Choroid plexus epithelial cell (primary cell): ENCODE data around the gene NDRG2.
A peak's percentile ranks its signal among the peaks of the same experiment; 100 is the strongest.

Experiments used
- DNase-seq: peaks from one replicate; pipeline ENCODE4 v3.0.0-alpha.2; 2010; ENCODE audit warnings: low read depth
- H3K4me3 ChIP-seq: 2 replicates; pipeline ENCODE4 v1.5.1; 2011; ENCODE audit warnings: low read depth, mild to moderate bottlenecking, control low read depth, low read length, moderate library complexity
- CTCF ChIP-seq: conservative IDR thresholded peaks from 2 replicates; pipeline ENCODE4 v1.5.1; 2011; ENCODE audit warnings: low read depth, mild to moderate bottlenecking, control low read depth, inconsistent platforms, low read length, moderate library complexity

NDRG2 gene

GRCh38 chr14:21001218-21001617 lies 23.6 kb downstream of the NDRG2 start:
- H3K4me3 ChIP-seq: no peak overlapping the region
- DNase-seq: no peak
- no peak for TF ChIP-seq CTCF

- H3K4me3 ChIP-seq: no peak overlapping the region
- TF ChIP-seq CTCF: no peak
- DNase-seq: no peak
Observed at GRCh38 chr14:20999591-20999990, 25.3 kb downstream of the NDRG2 start.

- peak; percentile 92 for DNase-seq
- TF ChIP-seq CTCF: no peak
- H3K4me3 ChIP-seq: no peak within 1 kb of the TSS
Observed at GRCh38 chr14:20998674-20999366, 26.0 kb downstream of the NDRG2 start, which contains the start of gene SLC39A2. Gene SLC39A2, plus strand, starts transcription at chr14:20999293. Its CDS starts 154 bp downstream, at chr14:20999447.

- TF ChIP-seq CTCF: no peak
- no peak for DNase-seq
- H3K4me3 ChIP-seq: no peak overlapping the region
Observed at GRCh38 chr14:20998139-20998538, 26.7 kb downstream of the NDRG2 start.

GRCh38 chr14:20997564-20997963 lies 27.3 kb downstream of the NDRG2 start:
- DNase-seq: no peak
- no peak for TF ChIP-seq CTCF

GRCh38 chr14:20997115-20997514 lies 27.7 kb downstream of the NDRG2 start:
- no peak for TF ChIP-seq CTCF
- no peak for DNase-seq
- no peak overlapping the region for H3K4me3 ChIP-seq

More at GRCh38 chr14:20997564-20997963, 27.3 kb downstream of the NDRG2 start:
- H3K4me3 ChIP-seq: no peak overlapping the region

- H3K4me3 ChIP-seq: no peak overlapping the region
- no peak for DNase-seq
- no peak for TF ChIP-seq CTCF
Observed at GRCh38 chr14:20996521-20996920, 28.3 kb downstream of the NDRG2 start.
